ENCODE data around the gene RAI2.

- TF ChIP-seq EZH2 (IDR thresholded peaks at IDR 0.05) (no peak), CTCF (IDR thresholded peaks at IDR 0.05) (peak; percentile 4), EZH2phosphoT487 (IDR thresholded peaks at IDR 0.05) (no peak)
Measured at GRCh38 chrX:17876135-17876534, 15.0 kb upstream of the RAI2 start.
